H1 (cell line): Measurements from ENCODE around the gene PIP5K1B. TPM values are rescaled to one million over a fixed set of nuclear protein-coding genes. Genes with fewer than 3 reads are reported as not detected.

Source experiments
- CTCF ChIA-PET: fragments of 300-600 bp; sonication (Branson Sonifier 250); formaldehyde crosslinking; loops from one replicate; lab custom pipeline; 2021; ENCODE audit not compliant: partially characterized antibody; lab: Charles Lee
- POLR2A ChIA-PET: fragments of 300-600 bp; sonication (Branson Sonifier 250); formaldehyde crosslinking; loops from one replicate; lab custom pipeline; 2021; ENCODE audit warnings: inconsistent platforms; ENCODE audit not compliant: partially characterized antibody; lab: Charles Lee
- DNase-seq, 2 experiments: peaks; one replicate each; pipeline versions ENCODE4 v3.0.0 to v3.0.0-alpha.2; 2010 to 2022; ENCODE audit warnings: low spot score in 2 of 2, low read depth in 1 of 2, mixed read lengths in 1 of 2
- FAIRE-seq: peaks from 2 replicates; lab custom pipeline; 2011; peaks lifted over from hg19 to GRCh38; lab: Jason Lieb, UNC
- H2AFZ ChIP-seq: 2 replicates; pipeline ENCODE4 v1.8.1; 2012; ENCODE audit warnings: low read length, inconsistent platforms
- H2AK5ac ChIP-seq: 2 replicates; pipeline ENCODE4 v1.6.1; 2013; ENCODE audit warnings: low read depth, low read length
- H2BK120ac ChIP-seq: replicated peaks from 2 replicates; pipeline ENCODE3; 2013; ENCODE audit warnings: low read depth, low read length, inconsistent platforms
- H2BK12ac ChIP-seq: 2 replicates; pipeline ENCODE4 v1.6.1; 2013; ENCODE audit warnings: low read depth, low read length
- H2BK15ac ChIP-seq: 2 replicates; pipeline ENCODE4 v1.6.1; 2013; ENCODE audit warnings: low read length
- H2BK20ac ChIP-seq: 2 replicates; pipeline ENCODE4 v1.6.1; 2013; ENCODE audit warnings: low read length
- H2BK5ac ChIP-seq: 2 replicates; pipeline ENCODE4 v1.6.1; 2013; ENCODE audit warnings: low read depth, low read length
- H3K14ac ChIP-seq: 2 replicates; pipeline ENCODE4 v1.6.1; 2013; ENCODE audit warnings: inconsistent platforms; ENCODE audit not compliant: insufficient read length
- H3K18ac ChIP-seq: 2 replicates; pipeline ENCODE4 v1.6.1; 2013; ENCODE audit warnings: low read length; ENCODE audit errors: extremely low read depth
- H3K23ac ChIP-seq: 2 replicates; pipeline ENCODE4 v1.6.1; 2013; ENCODE audit warnings: inconsistent platforms; ENCODE audit not compliant: insufficient read length
- H3K23me2 ChIP-seq: 2 replicates; pipeline ENCODE4 v1.6.1; 2013; ENCODE audit warnings: low read depth, low read length
- H3K27ac ChIP-seq: 2 replicates; pipeline ENCODE4 v1.6.1; 2011; ENCODE audit warnings: low read depth, low read length, inconsistent platforms
- H3K27me3 ChIP-seq, 4 experiments: replicated peaks in 1 of 4; 1 replicate in 1 of 4; 2 replicates in 3 of 4; pipeline versions ENCODE4 v1.6.1 to v1.8.1; 2011 to 2013; ENCODE audit warnings: low read length in 3 of 4, mild to moderate bottlenecking in 3 of 4, inconsistent platforms in 2 of 4, mixed read lengths in 2 of 4, moderate library complexity in 1 of 4; ENCODE audit not compliant: control insufficient read depth in 3 of 4, insufficient read depth in 3 of 4; ENCODE audit errors: extremely low read depth in 1 of 4
- H3K36me3 ChIP-seq, 4 experiments: 2 replicates each; pipeline versions ENCODE4 v1.6.1 to v1.8.1; 2011 to 2013; ENCODE audit warnings: mild to moderate bottlenecking in 4 of 4, low read length in 3 of 4, moderate library complexity in 2 of 4, control low read depth in 1 of 4, inconsistent platforms in 1 of 4; ENCODE audit not compliant: insufficient read depth in 4 of 4, control insufficient read depth in 2 of 4
- H3K4ac ChIP-seq: replicated peaks from 2 replicates; pipeline ENCODE3; 2013; ENCODE audit warnings: low read length, low read depth, mixed read lengths, inconsistent platforms; ENCODE audit not compliant: insufficient read length
- H3K4me1 ChIP-seq, 4 experiments: replicated peaks in 1 of 4; 1 replicate in 1 of 4; 2 replicates in 3 of 4; pipeline versions ENCODE4 v1.6.1 to v1.8.1; 2011 to 2013; ENCODE audit warnings: low read length in 3 of 4, inconsistent platforms in 2 of 4, mixed read lengths in 1 of 4; ENCODE audit not compliant: insufficient read depth in 4 of 4, control insufficient read depth in 3 of 4
- H3K4me2 ChIP-seq, 2 experiments: 2 replicates each; pipeline versions ENCODE4 v1.6.1 to v1.8.1; 2011 to 2013; ENCODE audit warnings: low read depth in 2 of 2, low read length in 2 of 2, control low read depth in 1 of 2, inconsistent platforms in 1 of 2, mild to moderate bottlenecking in 1 of 2; ENCODE audit not compliant: insufficient read depth in 1 of 2
- H3K4me3 ChIP-seq, 4 experiments: fragments of 200-600, 300-600 bp in 1 of 4; sonication (generic), shearing (Covaris generic), sonication (Bioruptor Twin) in 1 of 4; 2 replicates each; pipeline versions ENCODE4 v1.5.1 to v1.8.1; 2011 to 2016; ENCODE audit warnings: low read length in 4 of 4, low read depth in 3 of 4, control low read depth in 2 of 4, inconsistent platforms in 2 of 4, mild to moderate bottlenecking in 2 of 4, mixed read lengths in 1 of 4, moderate library complexity in 1 of 4; ENCODE audit not compliant: insufficient read depth in 2 of 4; ENCODE audit errors: extremely low read depth in 1 of 4
- H3K56ac ChIP-seq: replicated peaks from 2 replicates; pipeline ENCODE3; 2013; ENCODE audit warnings: low read depth, mild to moderate bottlenecking, mixed read lengths, low read length, inconsistent platforms; ENCODE audit not compliant: insufficient read length
- H3K79me1 ChIP-seq: 2 replicates; pipeline ENCODE4 v1.6.1; 2013; ENCODE audit warnings: low read depth, low read length, control low read depth
- H3K79me2 ChIP-seq, 2 experiments: 2 replicates each; pipeline versions ENCODE4 v1.6.1 to v1.8.1; 2012 to 2013; ENCODE audit warnings: low read length in 2 of 2, mild to moderate bottlenecking in 2 of 2, inconsistent platforms in 1 of 2; ENCODE audit not compliant: insufficient read depth in 2 of 2, control insufficient read depth in 1 of 2
- H3K9ac ChIP-seq, 4 experiments: replicated peaks in 1 of 4; 1 replicate in 1 of 4; 2 replicates in 3 of 4; pipeline versions ENCODE4 v1.6.1 to v1.8.1; 2011 to 2013; ENCODE audit warnings: low read depth in 3 of 4, low read length in 3 of 4, control low read depth in 2 of 4, mild to moderate bottlenecking in 2 of 4, moderate library complexity in 2 of 4, inconsistent platforms in 1 of 4; ENCODE audit errors: extremely low read depth in 1 of 4
- H3K9me3 ChIP-seq, 2 experiments: 2 replicates each; pipeline versions ENCODE4 v1.6.1 to v1.8.1; 2012 to 2013; ENCODE audit warnings: mild to moderate bottlenecking in 2 of 2, moderate library complexity in 2 of 2, control low read depth in 1 of 2, inconsistent platforms in 1 of 2, low read depth in 1 of 2, low read length in 1 of 2, mixed read lengths in 1 of 2; ENCODE audit not compliant: insufficient read depth in 2 of 2
- H4K20me1 ChIP-seq, 2 experiments: replicated peaks in 1 of 2; 2 replicates each; pipeline versions ENCODE3 to v1.8.1; 2011 to 2013; ENCODE audit warnings: inconsistent platforms in 2 of 2, low read length in 2 of 2, mild to moderate bottlenecking in 1 of 2; ENCODE audit not compliant: insufficient read depth in 2 of 2, control insufficient read depth in 1 of 2
- H4K5ac ChIP-seq: 2 replicates; pipeline ENCODE4 v1.6.1; 2013; ENCODE audit warnings: low read length, low read depth, mixed read lengths, inconsistent platforms; ENCODE audit not compliant: insufficient read length
- H4K8ac ChIP-seq: 2 replicates; pipeline ENCODE4 v1.8.0; 2013; ENCODE audit warnings: mild to moderate bottlenecking, moderate library complexity, low read length, inconsistent platforms; ENCODE audit not compliant: insufficient read depth; ENCODE audit errors: extremely low read depth
- H4K91ac ChIP-seq: replicated peaks from 2 replicates; pipeline ENCODE3; 2013; ENCODE audit warnings: low read length, mixed read lengths, inconsistent platforms; ENCODE audit not compliant: insufficient read length
- CBX8 ChIP-seq: fragments of 300-800, 300-1000 bp; sonication (generic); IDR thresholded peaks from 2 replicates; pipeline ENCODE4 v1.7.1; 2016; ENCODE audit warnings: low read depth, low read length, borderline replicate concordance
- CREB1 ChIP-seq: IDR thresholded peaks from 2 replicates; pipeline ENCODE4 v1.6.1; 2012; ENCODE audit warnings: inconsistent platforms
- GABPA ChIP-seq: IDR thresholded peaks from 2 replicates; pipeline ENCODE4 v1.6.1; 2011; ENCODE audit warnings: mild to moderate bottlenecking, low read length, moderate library complexity, borderline replicate concordance; ENCODE audit not compliant: insufficient read depth
- MAFK ChIP-seq: IDR thresholded peaks from 2 replicates; pipeline ENCODE4 v1.6.1; 2012; ENCODE audit warnings: low read depth, mild to moderate bottlenecking, improper control_type of control experiment, low read length
- NRF1 ChIP-seq: IDR thresholded peaks from 2 replicates; pipeline ENCODE4 v1.6.1; 2011; ENCODE audit warnings: mild to moderate bottlenecking, low read depth, low read length, improper control_type of control experiment
- RAD21 ChIP-seq, 2 experiments: IDR thresholded peaks in 1 of 2; conservative IDR thresholded peaks in 1 of 2; 2 replicates each; pipeline ENCODE4 v1.6.1; 2011; ENCODE audit warnings: low read depth in 2 of 2, low read length in 2 of 2, improper control_type of control experiment in 1 of 2, inconsistent platforms in 1 of 2, mild to moderate bottlenecking in 1 of 2, moderate library complexity in 1 of 2
- TBP ChIP-seq: IDR thresholded peaks from 2 replicates; pipeline ENCODE4 v1.6.1; 2011; ENCODE audit warnings: low read depth, low read length, improper control_type of control experiment
- TCF12 ChIP-seq: IDR thresholded peaks from 2 replicates; pipeline ENCODE4 v1.6.1; 2011; ENCODE audit warnings: low read depth, mild to moderate bottlenecking, low read length
- TEAD4 ChIP-seq: IDR thresholded peaks from 2 replicates; pipeline ENCODE4 v1.6.1; 2012; ENCODE audit warnings: low read depth, low read length, inconsistent platforms, mixed read lengths
- YY1 ChIP-seq: IDR thresholded peaks from 2 replicates; pipeline ENCODE4 v1.6.1; 2011; ENCODE audit warnings: low read depth, mild to moderate bottlenecking, low read length
- WGBS, 2 experiments: shearing (Covaris generic) in 1 of 2; methylation state at CpG; one replicate each; pipeline versions ENCODE4 v1.1.6 to v1.1.7; 2013 to 2015; ENCODE audit warnings: low lambda C conversion rate in 2 of 2, mixed read lengths in 2 of 2, inconsistent platforms in 1 of 2, low coverage in 1 of 2, missing lambda C conversion rate in 1 of 2; ENCODE audit not compliant: insufficient replicate concordance in 2 of 2, insufficient coverage in 1 of 2, insufficient read length in 1 of 2; ENCODE audit errors: extremely low coverage in 1 of 2, missing lambda C conversion rate in 1 of 2; 5-methylcytosine and 5-hydroxymethylcytosine counted together
- polyA plus RNA-seq, 7 experiments: library from polyadenylated mRNA; depleted of rRNA in 3 of 7; stranded (reverse) in 5 of 7; unstranded in 2 of 7; fragments of >200 nt in 5 of 7; fragments of 200-250 nt in 2 of 7; gene quantifications; 1 replicate in 5 of 7; 2 replicates in 1 of 7; 4 replicates in 1 of 7; pipeline versions ENCODE4 v1.2.1 to v1.2.3, GENCODE V29; 2011 to 2013; ENCODE audit warnings: missing spikeins in 2 of 7, mixed read lengths in 2 of 7
- total RNA-seq: library from RNA; stranded (reverse); fragmentation: NEBNext Ultra II Directional; extraction: Animal tissue kit (Norgen Biotek cat#: 25700); gene quantifications from 2 replicates; pipeline ENCODE4 v1.2.1, GENCODE V29; 2021
- TF ChIP-seq, protein P1 (sequence below), 3 experiments: IDR thresholded peaks; 1 replicate in 2 of 3; 2 replicates in 1 of 3; pipeline versions ENCODE4 v1.5.1 to v1.6.1; 2011; ENCODE audit warnings: low read length in 3 of 3, mild to moderate bottlenecking in 3 of 3, inconsistent platforms in 2 of 3, low read depth in 1 of 3, moderate library complexity in 1 of 3; ENCODE audit not compliant: insufficient read depth in 1 of 3; ENCODE audit errors: control extremely low read depth in 1 of 3

PIP5K1B gene
- total and polyA plus RNA-seq, 2 of the 8 experiments (the other 6 are each of a cell fraction or from before 2014, with no cell fraction given): 4.7 to 7.7 TPM

DNA sequence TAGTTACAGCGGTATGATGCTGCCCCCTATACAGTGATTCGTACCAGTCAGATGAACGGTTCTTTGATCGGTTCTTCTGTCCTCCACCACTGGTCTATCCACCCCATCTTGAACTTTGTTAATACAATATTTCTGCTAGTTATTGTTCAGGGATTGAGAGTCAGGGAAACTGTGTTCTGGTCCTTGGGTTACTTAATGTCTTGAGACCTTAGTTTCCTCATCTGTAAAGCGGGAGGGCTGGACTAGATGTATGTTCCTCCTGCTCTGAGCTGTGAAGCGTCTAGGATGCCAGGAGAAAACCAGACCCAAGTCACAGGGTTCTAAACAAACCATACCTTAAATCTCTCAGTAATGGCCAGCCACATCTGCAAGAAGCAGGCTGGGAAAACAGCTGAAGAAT is 1.4 kb upstream of the PIP5K1B start:
- H3K4me3 ChIP-seq: peak overlapping the region in 1 of 4 experiments; percentile 95; a peak in 1 of 8 replicates
- H3K23me2 ChIP-seq: peaks cover 16% of the 10 kb centered on the region
- H2BK20ac ChIP-seq: no peak overlapping the region
- H4K8ac ChIP-seq: no peak overlapping the region
- H4K5ac ChIP-seq: no peak overlapping the region
- H2BK12ac ChIP-seq: no peak overlapping the region
- peaks cover 0 to 5% of the 10 kb centered on the region in 2 experiments; a peak in 2 of 4 replicates for H3K79me2 ChIP-seq
- H3K56ac ChIP-seq: no peak overlapping the region
- ChIA-PET CTCF (interaction anchor here (0.8 to 2.1 kb wide), 12 partner anchors 12 to 301 kb away, joined by 3 to 10 read pairs (median 4); no protein-coding TSS in a partner anchor), POLR2A (interaction anchor here (0.8 kb wide), 1 partner anchor 25 kb away, joined by 3 read pairs; no protein-coding TSS in a partner anchor)
- WGBS, 2 experiments: 74% methylated on average over 6 of the region's 6 CpGs; no CpG with 5 or more reads in 1 of the 2 experiments
- H2BK120ac ChIP-seq: no peak overlapping the region
- no peak overlapping the region for H2AFZ ChIP-seq
- no peak overlapping the region for H3K27ac ChIP-seq
- no peak overlapping the region for H3K18ac ChIP-seq
- no peak overlapping the region for H3K14ac ChIP-seq
- no peak overlapping the region for H2BK5ac ChIP-seq
- H4K91ac ChIP-seq: no peak overlapping the region
- H3K4ac ChIP-seq: no peak overlapping the region
- no peak for DNase-seq
- H3K27me3 ChIP-seq: peaks cover 7 to 26% (median 23%) of the 10 kb centered on the region in 4 experiments
- H3K4me1 ChIP-seq: peaks cover 3 to 11% (median 4%) of the 10 kb centered on the region in 4 experiments; a peak in 6 of 7 replicates
- peaks cover 0 to 2% of the 10 kb centered on the region in 2 experiments for H4K20me1 ChIP-seq
- H2AK5ac ChIP-seq: no peak overlapping the region
- H3K4me2 ChIP-seq: peak overlapping the region in 1 of 2 experiments; percentile 91; a peak in 1 of 4 replicates
- H3K9ac ChIP-seq: no peak overlapping the region
- H3K79me1 ChIP-seq: no peaks in the 10 kb centered on the region
- no peak for FAIRE-seq
- H3K9me3 ChIP-seq: no peaks in the 10 kb centered on the region
- H3K36me3 ChIP-seq: no peaks in the 10 kb centered on the region
- 0 out of 2 replicates have a peak overlapping the region, but pooled peaks have one; percentile 37 for H2BK15ac ChIP-seq
- no peak overlapping the region for H3K23ac ChIP-seq
- TF ChIP-seq MAFK: no peak
- TF ChIP-seq RAD21 (IDR thresholded peaks at IDR 0.05 in 1 of 2, conservative IDR thresholded peaks at IDR 0.05 in 1 of 2; ENCODE audit: low read depth in 2 of 2, low read length in 2 of 2): peak in 1 of 2 experiments; percentile 38; a peak in 2 of 4 replicates
- TF ChIP-seq YY1: no peak
- TF ChIP-seq, protein P1, sequence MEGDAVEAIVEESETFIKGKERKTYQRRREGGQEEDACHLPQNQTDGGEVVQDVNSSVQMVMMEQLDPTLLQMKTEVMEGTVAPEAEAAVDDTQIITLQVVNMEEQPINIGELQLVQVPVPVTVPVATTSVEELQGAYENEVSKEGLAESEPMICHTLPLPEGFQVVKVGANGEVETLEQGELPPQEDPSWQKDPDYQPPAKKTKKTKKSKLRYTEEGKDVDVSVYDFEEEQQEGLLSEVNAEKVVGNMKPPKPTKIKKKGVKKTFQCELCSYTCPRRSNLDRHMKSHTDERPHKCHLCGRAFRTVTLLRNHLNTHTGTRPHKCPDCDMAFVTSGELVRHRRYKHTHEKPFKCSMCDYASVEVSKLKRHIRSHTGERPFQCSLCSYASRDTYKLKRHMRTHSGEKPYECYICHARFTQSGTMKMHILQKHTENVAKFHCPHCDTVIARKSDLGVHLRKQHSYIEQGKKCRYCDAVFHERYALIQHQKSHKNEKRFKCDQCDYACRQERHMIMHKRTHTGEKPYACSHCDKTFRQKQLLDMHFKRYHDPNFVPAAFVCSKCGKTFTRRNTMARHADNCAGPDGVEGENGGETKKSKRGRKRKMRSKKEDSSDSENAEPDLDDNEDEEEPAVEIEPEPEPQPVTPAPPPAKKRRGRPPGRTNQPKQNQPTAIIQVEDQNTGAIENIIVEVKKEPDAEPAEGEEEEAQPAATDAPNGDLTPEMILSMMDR (IDR thresholded peaks at IDR 0.05; ENCODE audit: control extremely low read depth in 1 of 3, insufficient read depth in 1 of 3, low read depth in 1 of 3, low read length in 3 of 3): peak in 1 of 3 experiments; percentile 14; a peak in 1 of 4 replicates
- no peak for TF ChIP-seq CREB1
- TF ChIP-seq GABPA: no peak
- no peak for TF ChIP-seq NRF1
- no peak for TF ChIP-seq TCF12
- no peak for TF ChIP-seq CBX8
- TF ChIP-seq TBP: no peak
- no peak for TF ChIP-seq TEAD4
